Fibroblast of peridontal ligament (primary cell): ENCODE measurements around the gene ANO2.

ENCODE experiments used
- DNase-seq: peaks from one replicate; pipeline ENCODE4 v3.0.0-alpha.2; 2010; ENCODE audit errors: extremely low read depth

The ANO2 gene

DNA sequence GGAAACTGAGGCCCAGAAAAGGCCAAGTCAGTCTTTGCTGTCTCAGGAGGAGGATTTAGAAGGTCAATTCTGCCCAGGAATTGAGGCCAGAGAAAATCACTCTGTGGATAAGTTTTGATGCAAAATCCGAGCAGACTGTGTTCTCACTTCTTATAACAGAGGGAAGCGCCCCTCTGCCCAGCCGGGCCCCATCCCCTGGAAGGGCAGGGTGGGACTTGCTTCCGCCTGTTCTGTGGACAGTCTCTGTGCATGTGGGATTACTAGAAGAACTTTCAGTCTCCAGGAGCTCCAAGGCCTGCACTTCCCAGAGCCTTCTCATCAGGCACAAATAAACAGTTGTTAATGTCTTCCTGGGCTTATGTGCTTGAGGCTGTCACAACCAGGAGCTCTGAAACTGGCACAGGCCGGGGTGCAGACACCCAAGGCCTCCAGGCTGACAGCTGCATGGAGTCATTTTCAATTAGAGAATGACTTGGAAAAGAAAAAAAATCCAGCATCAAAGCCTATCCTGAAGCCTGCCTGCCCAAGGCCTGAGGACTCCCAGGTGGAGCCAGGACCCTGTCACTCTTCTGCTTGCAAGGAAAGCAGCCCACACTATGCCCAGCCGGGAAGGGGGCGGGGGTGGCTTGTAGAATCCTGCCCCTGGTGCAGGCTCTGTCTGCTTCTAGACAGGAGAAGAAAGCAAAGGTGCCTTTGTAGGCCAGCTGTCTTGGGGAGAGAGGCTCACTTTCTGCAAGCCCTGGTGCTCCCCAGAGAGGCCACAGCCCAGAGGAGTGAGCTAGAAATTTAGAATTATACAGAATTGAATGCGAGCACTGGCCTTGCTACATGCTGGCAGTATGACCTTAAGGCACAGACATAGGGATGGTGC is 428.5 kb downstream of the ANO2 start:
- DNase-seq, result no peak

DNA sequence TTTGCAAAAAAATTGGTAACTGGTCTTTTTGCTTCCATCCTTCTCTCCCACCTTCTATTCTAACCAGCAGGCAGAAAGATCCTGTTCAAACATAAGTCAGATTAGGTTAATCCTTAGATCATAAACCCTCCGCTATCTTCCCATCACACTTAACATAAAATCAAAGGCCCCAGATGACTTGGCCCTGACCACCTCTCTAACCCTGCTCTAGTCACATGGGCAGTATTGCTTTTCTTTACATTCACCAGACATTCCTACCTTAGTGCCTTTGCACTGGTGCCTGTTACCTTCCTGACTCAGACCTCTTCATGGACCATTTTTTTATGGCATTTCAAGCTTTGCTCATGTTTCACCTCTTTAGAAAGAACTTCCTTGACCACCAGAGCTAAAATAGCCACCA is 429.6 kb downstream of the ANO2 start:
- DNase-seq, result no peak

DNA sequence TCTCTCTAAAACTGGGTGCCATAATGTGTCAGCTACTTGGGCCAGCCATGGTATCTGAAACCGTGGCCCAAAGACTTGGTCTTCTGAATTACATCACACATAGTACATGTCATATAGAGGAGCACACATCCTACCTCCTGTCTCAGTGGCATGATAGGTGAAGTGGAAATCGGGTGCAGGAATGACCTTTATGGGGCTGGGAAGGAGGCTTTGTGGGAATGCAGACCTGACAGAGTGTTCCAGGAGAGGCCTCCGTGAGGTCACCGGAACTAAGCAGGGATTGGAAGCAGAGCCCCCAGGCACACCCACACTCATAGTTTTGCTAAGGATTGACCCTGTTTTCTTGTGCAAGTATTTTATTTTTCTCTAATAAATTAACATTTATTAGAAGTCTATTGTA is 430.5 kb downstream of the ANO2 start:
- no peak for DNase-seq

DNA sequence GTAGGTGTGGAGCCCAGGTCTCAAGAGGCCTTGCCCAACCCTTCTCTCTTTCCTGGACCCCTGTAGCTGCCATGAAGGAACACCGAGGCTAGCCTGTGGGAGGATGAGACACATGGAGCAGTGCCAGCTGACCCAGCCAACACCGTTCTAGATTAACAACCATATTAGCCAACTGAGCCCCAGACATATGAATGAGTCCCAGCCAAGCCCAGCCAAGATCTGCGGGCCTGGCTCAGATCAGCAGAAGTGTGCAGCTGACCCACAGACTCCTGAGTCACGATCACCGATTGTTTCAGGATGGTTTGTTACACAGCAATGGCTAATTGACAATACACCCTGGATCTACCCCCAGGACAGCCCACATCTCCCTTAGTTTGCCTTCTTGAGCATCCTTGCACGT is 431.0 kb downstream of the ANO2 start:
- DNase-seq, result no peak

DNA sequence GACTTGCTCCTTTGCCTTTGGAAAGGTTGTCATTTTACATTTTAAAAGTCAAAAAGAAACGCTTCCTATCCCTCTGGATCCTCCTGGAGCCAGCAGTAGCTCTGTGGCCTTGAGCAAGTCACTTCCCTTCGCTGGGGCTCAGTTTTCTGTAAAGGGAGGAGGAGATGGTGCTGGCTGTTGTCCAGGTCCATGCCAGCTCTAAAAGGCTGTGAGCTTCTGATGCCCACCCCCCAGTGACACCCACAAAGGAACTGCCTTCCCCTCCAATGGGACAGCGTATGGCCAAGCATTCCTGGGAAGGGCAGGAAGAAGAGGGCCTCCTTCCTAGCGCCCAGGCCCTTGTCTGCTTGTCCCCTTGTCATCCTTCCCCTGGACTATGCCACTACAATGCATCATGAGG is 431.7 kb downstream of the ANO2 start:
- no peak for DNase-seq
